AG09319 (cell line): ENCODE data around the gene EML4.

Experiments used
- DNase-seq: peaks from one replicate; pipeline ENCODE4 v3.0.0-alpha.2; 2010; ENCODE audit warnings: low read depth; ENCODE audit errors: extremely low read depth
- TF ChIP-seq, protein P1 (sequence below): IDR thresholded peaks from 2 replicates; pipeline ENCODE4 v1.5.1; 2011; ENCODE audit warnings: low read depth, mild to moderate bottlenecking, inconsistent platforms, low read length, moderate library complexity

EML4 gene

GRCh38 chr2:42336361-42336965, 167.3 kb downstream of the EML4 start:
- no peak for DNase-seq
- TF ChIP-seq, protein P1, sequence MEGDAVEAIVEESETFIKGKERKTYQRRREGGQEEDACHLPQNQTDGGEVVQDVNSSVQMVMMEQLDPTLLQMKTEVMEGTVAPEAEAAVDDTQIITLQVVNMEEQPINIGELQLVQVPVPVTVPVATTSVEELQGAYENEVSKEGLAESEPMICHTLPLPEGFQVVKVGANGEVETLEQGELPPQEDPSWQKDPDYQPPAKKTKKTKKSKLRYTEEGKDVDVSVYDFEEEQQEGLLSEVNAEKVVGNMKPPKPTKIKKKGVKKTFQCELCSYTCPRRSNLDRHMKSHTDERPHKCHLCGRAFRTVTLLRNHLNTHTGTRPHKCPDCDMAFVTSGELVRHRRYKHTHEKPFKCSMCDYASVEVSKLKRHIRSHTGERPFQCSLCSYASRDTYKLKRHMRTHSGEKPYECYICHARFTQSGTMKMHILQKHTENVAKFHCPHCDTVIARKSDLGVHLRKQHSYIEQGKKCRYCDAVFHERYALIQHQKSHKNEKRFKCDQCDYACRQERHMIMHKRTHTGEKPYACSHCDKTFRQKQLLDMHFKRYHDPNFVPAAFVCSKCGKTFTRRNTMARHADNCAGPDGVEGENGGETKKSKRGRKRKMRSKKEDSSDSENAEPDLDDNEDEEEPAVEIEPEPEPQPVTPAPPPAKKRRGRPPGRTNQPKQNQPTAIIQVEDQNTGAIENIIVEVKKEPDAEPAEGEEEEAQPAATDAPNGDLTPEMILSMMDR = no peak

GRCh38 chr2:42337356-42337820, 168.2 kb downstream of the EML4 start:
- TF ChIP-seq, protein P1 = no peak
- no peak for DNase-seq

DNA sequence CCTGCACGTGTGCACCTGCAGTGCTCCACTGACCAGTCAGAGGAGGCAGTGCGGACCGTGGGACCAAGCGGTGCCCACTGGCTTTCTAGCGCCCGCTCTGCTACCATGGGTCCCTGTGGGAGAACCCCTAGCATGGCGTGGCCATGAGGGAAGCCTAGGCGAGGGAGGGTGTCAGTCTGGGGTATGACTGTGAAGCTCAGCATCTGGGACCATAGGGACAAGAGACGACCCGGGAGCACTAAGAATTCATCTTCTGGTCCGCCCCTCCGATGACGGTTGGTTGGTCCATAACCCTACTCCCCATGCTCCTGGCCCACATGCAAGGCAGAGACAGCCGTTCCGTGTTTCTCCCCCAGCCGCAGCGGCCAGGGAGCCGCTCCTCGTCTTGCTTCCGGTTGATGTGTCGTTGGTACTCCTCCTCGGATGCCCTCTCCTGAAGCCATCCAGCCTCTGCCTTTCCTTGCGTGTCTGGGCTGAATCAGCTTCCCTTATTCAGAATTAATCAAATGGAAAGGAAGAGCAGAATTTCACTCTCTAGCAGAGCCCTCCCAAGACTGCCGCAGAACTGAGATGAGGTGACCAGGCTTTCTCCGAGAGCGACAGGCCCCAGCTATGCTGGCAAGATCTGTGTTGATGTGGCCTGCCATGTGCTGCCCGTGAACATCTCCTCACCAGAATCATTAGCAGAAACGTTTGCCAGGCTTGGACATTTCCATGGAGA, 168.9 kb downstream of the EML4 start:
- TF ChIP-seq, protein P1 = no peak
- no peak for DNase-seq

DNA sequence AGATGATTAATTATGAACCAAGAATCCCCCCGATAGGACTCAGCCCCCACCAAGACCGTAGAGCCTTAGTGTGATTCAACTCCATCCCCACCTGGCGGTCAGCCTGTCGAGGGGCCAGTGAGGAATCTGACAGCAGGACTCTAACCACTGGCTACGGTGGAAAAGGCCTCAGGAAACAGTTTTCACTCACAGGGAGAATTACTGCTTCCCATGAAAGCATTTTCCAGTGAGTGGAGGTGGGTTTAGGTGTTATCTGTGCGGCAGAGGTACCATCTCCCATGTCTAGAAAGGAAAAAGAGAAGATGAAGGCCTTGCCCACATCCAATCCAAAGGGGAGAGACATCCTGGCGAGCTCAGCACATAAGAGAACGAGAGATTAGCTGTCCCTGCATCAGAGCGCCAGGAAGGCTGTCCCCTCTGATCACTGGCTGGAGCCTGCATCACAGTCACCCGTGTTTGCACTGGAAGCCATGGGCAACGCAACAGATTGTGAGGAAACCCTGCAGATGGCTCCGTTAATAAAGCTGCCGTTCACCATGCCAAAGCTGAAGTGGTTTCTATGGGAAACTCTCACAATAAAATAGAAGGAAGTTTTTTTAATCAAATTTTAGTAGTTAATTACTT, 169.5 kb downstream of the EML4 start:
- no peak for DNase-seq
- TF ChIP-seq, protein P1 = no peak

DNA sequence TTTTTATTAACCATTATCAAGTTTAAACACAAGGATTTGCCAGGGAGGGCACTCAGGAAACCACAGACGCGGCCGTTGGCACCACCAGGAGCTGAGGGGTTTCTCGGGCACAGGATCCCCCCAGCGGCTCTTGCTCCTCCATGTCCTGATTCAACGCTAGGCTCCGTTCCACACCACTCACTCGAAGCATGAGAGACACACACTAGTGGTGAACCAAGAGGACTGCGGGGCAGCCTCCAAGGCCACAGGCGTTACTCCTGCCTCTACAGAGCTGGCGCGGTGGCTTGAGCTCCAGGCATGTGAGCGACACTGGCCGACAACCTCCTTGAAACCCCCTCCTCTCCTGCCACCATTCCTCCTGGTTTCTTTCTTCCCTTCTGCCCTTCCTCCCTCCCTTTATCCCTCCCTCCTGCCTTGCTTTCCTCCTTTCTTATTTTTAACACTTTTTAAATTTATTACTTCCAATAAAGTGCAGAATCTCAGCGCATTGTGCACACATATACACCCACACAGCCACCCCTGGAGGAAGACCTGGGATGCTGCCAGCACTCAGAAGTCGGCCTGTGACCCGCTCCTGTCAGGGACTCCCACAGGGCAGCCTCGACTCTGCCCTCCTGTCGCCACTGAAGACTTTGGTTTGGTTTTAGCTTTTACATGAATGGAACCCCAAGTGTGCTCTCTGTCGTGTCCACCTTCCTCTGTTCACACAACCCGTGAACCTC, 170.2 kb downstream of the EML4 start:
- no peak for DNase-seq
- TF ChIP-seq, protein P1 = no peak

GRCh38 chr2:42340045-42340937, 171.1 kb downstream of the EML4 start:
- DNase-seq = no peak
- TF ChIP-seq, protein P1 = no peak
